Measurements from ENCODE around the gene GIMAP8.

GRCh38 chr7:150415161-150416153 is 35.0 kb upstream of the GIMAP8 start:
- TF ChIP-seq CTCF (IDR thresholded peaks at IDR 0.05; ENCODE audit: low read depth, low read length), result no peak
- TF ChIP-seq POLR2A (IDR thresholded peaks at IDR 0.05; ENCODE audit: extremely low read depth, insufficient read length), result no peak
- no peak for TF ChIP-seq MYC (IDR thresholded peaks at IDR 0.05; ENCODE audit: low read depth, low read length)

Measured in NB4 (cell line).